ENCODE measurements around the gene CCBE1.

Gene CCBE1

DNA sequence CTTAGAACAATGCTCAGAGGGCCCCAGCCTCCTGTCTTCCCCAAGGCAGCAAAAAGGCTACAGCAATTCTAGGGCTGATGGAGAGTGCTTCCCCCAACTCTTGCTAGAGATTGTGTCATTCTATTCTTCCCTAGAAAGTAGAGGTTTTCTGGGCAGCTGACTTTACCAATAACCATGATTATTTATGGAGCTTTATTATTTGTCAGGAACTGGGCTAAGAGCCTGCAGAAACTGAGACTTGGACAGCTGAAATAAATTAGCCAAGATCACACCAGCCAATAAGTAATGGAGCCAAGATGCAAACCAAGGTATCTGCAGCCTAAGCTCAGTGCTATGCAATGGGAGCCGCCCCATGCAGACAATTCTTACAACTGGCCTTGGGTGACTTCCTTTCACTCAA, 84.8 kb downstream of the CCBE1 start:
- no peak for DNase-seq

DNA sequence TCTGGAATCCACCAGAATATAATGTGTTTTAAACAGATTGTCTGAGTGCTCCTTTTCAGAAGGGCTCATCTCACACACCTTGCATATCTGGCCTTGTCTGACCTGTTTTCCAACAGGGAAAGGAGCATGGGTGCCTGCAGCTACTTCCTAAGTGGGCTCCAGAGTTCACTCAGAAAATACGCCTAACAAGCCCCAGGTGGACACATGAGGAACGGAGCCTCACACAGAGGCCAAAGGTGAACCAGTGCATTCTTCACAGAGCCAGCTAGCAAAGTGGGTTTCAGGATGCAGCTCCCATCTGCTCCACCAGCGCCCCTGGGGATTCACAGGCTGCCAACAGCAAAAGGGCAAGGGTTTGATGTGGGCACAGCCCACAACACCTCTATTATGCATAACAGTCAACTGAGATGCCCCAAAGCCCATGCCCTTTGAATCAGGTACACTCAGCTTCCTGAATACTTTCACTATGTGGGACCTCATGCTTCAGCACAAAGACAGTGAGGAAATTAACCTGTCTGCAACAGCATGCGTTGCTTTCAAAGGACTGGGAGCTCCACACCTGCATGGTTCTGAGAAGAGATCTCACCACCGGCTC, 86.6 kb downstream of the CCBE1 start:
- no peak for DNase-seq

DNA sequence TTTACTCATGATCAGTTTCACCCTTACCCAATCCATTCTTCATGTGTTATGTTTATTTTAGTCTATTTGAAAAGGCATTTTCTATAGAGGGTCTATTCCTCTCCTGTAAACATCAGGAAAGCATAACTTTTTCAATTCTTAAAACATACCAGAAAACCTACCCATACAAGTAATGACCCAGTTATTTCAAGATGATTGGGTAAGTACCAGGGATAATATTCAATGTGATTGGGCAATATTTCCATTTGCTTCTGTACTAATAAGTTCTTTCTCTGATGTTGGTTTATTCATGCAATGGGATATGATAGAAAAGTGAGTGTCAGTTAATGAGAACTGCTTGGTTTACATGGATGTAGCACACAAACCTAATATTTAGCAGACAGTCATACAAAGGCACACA, 87.6 kb downstream of the CCBE1 start:
- no peak for DNase-seq

DNA sequence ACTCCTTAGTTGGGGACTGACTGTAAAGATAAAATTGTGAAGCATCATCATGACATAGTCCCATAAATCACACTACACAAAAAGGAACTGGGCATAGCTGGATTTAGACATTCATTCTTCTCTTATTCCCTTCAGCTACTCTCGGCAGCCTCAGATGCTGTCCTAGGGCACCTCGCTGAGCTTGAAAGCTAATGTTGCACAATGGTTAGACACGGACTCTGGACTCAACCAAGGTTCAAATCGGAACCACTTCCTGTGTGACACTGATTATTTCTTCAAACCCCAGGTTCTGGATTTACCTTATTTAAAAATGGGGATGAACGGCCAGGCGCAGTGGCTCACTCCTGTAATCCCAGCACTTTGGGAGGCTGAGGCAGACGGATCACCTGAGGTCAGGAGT, 89.8 kb downstream of the CCBE1 start:
- DNase-seq: no peak

DNA sequence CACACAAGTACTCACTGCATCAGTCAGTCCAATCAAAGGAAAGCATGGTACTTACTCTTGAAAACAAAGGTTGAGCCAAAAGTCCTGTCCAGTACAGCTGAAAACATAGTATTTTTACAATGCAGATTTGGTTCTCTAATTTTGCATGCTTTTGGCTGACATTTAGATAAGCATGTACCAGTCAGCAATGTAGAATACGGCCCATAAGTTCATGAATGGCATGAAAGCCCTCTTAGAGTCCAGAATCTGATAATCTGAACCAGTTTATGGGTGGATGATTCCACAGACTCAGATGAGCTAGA, 90.2 kb downstream of the CCBE1 start:
- no peak for DNase-seq

DNA sequence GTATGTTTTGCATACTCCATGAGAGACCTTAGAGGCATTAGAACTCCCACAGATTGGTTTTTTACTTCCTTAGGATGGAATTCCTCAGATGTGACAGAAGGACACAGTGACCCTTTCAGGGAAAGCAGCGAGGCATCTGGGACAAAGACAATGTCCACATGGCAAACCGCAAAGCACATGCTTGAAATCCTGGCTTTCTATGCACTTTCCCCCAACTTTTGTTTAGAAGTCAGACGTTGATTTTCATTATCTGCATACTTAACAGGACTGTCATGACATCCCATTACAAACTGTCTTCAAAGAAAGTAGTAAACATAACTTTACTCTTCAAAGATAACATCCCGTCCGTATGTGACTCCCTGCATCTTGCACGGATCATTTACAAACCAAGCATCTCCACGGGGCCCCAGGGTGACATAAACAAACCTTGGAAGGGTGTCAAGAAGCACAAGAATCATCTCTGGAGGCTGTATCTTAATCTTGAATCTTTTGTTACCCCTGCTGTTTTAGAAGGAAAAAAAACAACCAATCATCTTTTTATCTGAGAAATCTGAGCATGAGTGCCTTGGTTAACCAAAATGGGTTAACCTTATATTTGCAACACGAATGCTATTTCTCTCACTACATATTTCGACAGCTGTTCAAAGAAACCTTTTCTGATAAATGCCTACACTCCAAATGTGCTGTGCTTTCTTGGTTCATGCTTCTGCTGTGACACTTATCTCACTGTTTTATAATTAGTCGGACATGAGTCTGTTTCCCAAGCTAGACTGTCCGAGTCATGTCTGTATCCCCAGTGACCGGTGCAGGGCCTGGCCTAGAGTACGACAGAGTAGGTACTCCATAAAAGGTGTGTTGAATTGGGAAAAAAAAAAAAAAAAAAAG, 90.8 kb downstream of the CCBE1 start:
- DNase-seq: no peak

DNA sequence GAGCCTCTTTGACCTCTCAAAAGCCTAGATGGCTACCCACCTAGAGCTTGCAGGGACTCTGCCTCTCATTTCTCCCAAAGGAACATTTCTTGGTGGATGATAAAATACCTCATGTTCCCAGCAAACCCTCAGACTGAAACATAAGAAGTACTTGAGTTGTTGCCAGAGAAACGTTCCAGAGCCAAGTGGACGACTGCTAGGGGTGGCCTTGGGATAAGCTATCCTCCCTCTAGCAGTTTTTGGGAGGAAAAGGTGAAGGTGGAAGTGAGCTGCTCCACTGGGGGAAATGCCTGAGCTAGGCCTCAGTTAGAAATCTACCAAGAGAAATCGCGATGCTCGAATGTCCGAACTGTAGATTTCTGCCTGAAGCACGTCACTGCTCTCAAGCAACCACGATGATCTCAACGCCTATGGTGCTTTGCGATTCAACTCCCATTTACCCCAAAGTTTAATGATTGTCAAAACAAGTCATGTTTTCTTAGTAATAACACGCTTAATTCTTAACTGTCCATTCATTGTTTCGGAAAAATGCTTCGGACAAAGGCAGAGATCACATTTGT, 91.5 kb downstream of the CCBE1 start:
- no peak for DNase-seq

DNA sequence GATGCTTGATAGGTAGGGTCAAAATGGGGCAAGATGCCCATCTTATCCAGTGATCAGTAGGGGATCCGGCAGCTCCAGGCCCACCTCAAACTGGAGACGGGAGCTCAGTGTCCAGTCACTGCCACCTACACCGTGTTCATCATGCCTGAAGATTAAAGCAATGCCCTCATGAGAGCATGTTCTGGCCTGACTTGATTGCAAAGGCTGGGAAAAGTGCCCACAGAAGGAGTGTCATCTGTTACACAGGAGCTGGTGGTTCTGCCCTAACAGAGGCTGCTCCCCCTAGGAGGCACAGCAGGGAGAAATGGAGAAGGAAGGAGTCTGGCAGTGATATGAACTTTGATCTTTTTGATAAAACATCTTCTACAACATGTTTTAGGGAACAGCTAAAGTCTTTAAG, 92.3 kb downstream of the CCBE1 start:
- DNase-seq: no peak

DNA sequence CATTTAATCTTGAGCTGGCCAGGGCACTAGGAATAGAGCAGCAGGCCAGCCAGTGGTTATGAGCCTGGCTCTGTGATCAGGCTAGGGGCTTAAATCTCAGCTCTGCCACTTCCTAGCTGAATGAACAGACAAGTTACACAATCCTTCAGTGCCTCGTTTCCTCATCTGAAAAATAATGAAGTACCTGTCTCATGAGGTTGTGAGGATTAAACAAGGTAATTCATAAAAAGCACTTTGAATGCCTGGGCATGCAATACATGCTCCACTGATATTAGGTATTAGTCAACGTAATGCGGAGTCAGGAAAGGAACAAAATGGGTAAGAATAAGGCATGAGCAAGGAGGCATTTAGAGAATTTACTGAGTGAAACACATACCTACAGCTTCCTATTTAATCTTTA, 100.2 kb downstream of the CCBE1 start:
- DNase-seq: no peak

DNA sequence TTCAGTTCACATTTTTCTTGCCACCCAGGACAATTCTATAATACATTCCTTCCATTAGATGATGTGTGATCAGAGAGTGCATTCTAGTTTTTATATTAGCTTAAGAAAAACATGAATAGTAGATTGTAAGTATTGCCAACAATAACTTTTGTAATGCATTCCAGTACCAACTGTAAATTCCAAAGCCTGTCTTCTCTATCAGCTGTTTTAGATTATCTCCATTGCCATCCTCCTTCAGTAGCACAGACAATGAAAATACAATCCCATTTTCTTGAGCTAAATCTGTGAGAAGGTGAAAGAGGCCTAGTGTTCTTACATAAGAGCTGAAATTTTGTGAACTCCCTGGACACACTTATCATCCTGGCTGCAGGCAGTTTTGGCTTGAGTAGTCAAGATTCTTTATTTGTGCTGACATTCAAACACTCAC, 103.9 kb downstream of the CCBE1 start:
- no peak for DNase-seq

DNA sequence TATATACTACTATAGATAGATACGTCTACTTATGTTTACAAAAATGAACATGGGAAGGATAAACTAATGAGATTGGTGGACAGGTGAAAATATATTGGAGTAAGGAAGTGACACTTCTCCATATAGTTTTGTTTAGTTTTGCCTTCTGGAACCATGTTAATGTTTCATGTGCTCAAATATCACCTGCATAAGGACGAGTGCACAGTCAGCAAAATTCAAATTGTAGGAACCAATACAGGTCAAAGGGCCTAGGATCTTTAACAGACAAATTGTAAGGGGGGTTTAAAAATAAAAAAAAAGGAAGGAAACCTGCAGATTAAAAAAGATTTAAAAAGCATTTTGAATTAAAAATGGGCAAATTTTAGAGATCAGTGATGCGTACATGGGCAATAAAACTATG, 104.6 kb downstream of the CCBE1 start:
- no peak for DNase-seq

DNA sequence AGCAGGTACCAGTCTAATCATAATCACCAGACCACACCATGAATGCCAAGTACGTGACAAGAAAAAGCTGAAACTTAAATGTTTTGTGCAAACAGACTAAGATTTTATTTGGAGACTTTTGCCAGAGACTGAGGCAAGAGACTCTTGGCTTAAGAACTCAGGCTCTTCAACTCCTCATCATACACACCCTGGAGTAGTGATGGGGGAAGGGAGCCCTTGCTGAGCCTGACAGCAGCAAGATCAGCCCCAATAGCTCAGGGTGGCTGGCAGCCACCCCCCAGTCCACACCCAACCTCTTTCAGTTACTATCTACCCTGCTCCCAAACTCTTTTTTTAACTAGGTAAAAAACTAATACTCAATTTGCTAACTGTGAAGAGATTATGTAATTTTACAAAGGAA, 114.8 kb downstream of the CCBE1 start:
- no peak for DNase-seq

DNA sequence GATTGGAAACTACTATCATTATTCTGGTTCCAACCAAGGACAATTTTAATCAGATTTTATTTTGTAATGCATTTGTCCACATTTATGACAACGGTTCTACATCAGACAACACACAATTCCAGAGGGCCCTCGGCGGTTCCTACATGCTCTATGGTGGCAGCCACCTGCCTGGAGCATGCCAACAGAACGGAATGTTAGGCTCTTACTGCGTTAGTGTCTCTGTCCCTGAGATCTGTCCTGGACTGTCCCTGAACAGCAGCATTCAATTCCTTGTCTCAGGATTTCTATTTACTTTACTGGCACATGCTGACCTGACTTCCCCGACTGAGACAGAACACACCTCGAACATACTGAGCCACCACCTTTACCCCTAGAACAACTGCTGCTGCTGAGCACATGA, 117.7 kb downstream of the CCBE1 start:
- DNase-seq: no peak

DNA sequence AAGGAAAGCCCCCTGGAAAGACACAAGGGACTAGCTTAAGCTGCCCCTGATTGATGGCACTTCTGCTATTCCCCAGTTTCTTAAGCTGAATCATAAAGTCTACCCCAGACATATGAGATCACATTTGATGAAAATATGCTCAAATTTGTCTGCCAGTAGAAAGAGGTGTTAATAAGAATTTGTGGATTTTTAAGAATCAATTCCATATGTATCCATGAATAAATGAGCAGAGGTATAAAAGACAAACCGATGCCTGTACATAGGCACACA, 119.9 kb downstream of the CCBE1 start:
- no peak for DNase-seq

DNA sequence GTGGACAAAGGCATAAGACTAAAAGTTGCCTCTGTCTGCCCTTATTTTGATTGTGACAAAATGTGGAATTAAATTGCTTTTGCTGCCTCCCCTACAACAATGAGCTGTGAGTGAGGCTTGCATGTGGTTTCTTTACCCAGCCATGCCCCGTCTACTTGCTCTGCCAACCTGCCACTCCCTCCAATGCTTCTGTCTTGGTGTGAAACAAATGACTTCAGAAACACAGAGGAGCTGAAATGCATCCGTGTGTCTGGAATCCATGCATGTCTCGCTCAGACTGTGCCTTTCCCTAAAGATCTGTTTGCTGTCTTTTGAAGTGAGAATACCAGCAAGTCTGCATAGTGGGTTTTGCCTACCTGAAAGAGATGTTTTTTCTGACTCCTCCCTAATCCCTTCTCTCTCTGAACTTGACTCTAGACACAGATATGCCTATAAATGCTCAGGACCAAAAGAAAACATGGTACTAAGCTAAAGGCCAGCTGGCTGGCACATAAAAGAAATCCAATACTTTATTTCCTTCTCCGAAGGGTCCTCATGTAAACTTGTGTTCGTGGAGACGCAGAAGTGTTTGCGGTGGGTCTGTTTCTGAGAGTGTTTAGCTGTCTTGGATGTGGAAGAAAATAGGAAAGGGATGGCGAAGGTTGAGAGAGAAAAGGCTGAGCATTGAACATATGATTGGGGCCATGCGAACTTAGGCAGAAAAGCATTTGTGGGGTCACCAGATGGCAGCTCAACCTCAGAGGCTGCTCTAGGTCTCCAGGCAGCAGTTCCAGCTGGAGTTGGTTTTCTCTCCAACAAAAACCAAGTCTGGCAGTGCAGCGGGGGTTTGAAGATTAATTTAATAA, 120.5 kb downstream of the CCBE1 start:
- no peak for DNase-seq

DNA sequence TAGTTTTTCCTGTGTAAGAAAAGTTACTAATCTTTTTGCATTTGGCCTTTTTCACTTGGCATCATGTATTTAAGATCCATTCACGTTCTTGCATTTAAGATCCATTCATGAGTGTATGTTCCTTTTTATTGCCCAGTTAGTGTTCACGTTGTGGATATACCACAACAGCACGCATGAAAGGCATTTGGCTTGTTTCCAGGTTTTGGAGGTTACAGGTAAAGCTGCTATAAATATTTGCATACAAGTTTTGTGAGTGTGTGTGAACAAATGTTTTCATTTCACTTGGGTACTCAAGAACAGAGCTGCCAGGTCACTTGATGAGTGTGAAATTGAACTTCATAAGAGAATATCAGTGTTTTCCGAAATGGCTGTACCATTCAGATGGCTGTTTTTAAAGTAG, 121.2 kb downstream of the CCBE1 start:
- DNase-seq: no peak

DNA sequence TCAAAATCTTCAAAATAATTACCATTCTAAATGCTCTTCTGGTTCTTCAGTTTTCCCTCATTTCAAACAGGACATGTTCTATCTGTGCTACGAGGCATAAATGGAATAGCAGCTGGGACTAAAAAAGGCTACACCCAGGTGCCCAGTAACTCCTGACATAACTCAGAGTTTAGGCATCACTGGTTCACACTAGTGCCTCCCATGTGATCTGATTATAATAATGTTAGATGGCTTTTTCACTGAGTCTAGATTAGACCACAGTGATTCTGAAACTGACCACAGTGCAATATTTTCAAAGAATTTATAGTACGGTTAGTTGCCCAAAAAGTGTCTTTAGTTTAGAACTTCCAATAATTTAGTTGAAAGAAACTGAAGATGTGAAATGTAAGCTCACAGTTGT, 123.3 kb downstream of the CCBE1 start:
- DNase-seq: no peak

DNA sequence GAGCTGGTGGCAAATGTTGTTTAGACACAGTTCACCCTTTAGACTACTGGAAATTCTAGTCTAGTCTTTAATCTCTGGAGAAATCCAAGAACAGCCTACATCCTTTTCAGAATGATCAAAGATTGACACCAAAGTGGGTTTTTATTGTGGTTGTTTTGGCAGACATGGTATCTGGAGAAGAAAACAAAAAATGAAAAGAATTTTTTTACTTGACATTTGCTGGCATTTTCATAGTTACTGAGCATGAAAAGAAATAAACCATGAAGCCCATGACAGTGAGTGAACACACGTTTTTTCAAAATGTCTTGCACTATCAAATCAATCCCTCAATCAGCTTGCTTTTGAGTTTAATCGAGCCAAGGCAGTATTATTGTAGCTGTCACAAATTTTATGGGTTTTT, 125.3 kb downstream of the CCBE1 start:
- DNase-seq: no peak

DNA sequence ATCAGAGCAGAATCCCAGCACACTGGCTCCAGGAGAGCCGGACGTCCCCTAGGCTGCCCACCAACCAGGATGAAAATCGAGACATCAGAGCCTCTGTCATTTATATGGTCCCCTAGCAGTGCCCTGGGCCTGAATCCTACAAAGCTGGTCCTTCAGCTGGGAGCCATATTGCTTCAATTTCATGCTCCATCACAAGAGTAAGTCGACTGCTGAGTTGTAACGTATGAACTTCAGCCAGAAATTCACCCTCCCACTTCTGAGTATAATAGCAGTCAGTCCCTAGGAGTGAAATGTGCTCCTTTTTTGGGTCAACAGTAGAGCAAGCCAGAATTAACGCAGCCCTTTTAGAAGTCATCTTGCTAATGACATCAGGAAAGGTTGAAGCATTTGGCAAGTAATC, 126.4 kb downstream of the CCBE1 start:
- no peak for DNase-seq

DNA sequence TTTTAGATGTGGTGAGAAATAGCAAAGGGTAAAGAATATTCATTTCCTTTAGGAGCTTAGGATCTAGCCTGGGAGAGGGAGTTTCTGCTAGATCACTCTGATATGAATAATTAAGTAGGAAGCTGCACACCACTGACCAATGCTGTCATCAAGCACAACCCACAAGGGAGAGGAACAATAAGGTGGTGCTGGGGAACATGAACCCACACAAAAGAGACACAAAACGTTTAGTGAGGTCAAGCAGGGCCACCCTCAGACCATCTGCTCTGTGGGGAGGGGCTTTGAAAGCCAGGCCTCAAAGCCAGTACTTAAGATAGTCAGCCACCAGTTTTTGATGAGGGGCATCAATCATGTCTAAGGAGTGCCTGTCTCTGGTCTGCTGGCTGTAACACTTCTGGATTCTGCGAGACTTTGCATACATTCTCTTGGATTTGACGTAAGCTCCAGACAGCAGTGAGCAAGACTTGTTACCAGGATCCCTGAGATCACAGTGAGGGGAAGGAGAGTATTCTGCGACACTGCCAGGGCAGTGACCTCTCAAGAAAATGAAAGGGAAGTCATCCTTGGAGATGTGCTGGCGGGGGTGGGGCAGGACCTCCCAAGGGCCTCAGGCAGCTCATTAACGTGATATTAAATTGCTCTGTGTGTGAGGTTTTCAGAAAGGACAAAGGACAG, 127.0 kb downstream of the CCBE1 start:
- DNase-seq: no peak

DNA sequence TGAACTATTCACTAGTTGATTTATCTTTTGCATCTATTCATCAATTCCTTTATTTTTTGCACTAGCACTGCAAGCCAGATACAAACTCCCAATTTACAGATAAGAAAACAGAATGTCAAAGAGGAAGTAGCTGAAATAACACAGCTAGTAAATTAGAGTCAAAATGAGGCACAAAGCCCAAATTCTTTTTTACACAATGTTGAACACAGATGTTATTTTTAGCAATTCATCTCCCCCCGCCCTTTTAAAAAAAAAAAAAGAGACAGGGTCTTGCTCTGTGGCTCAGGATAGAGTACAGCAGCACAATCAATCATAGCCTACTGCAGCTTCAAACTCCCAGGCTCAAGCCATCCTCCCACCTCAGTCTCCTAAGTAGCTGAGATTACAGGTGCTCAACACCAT, 127.8 kb downstream of the CCBE1 start:
- DNase-seq: no peak

DNA sequence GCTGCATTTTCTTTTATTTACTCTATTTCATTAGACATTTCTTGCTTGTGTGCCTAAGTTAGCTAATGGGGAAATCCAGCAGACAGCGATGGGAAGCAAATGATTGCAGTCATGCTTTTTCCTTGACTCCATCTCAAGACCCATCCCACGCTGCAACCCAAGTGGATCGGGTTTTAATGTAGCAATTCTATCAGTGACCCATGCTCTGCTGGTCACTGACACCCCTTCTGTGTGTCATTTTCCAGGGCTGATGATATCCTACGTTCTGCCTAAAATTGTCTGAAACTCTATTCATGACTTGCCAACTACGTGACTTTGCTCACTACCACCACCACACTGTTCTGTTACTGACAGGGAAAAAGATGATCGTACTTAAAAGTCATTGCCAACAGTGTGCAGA, 129.8 kb downstream of the CCBE1 start:
- DNase-seq: no peak

DNA sequence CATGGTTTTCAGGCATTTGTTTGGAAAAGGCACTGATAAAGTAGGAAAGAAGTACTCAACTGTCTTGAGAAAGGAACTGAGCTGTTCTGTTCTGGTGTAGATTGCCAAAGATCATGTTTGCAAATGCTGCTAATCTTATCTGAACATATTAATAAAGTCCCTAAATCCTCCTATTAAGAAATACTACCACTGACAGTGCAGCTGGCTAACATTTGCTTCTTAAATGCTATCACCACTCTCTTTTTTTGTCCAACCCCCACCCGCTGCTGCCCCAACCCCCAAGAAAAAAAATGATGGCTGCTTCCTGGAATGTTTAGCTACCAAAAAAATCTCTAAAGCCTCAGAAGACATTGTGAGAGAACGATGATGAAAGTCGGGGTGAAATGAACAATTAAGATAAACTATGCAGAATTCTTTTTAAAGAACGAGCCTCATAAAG, 130.7 kb downstream of the CCBE1 start:
- DNase-seq: no peak

Data from COR-L47 (cell line).